Nephron (organoid): ENCODE results near the gene AP3S2.

Experiments used
- H3K27ac Mint-ChIP-seq, 3 experiments: 2 replicates each; pipeline ENCODE4 v1.8.0; 2020; ENCODE audit warnings: mixed read lengths in 3 of 3, mild to moderate bottlenecking in 2 of 3, moderate library complexity in 1 of 3
- H3K27me3 Mint-ChIP-seq: 2 replicates; pipeline ENCODE4 v1.8.0; 2021; ENCODE audit warnings: low read depth, mild to moderate bottlenecking, moderate library complexity, mixed read lengths
- H3K36me3 Mint-ChIP-seq: 2 replicates; pipeline ENCODE4 v1.8.0; 2020; ENCODE audit warnings: low read depth, mixed read lengths
- H3K4me1 Mint-ChIP-seq: 2 replicates; pipeline ENCODE4 v1.8.0; 2020; ENCODE audit warnings: mixed read lengths
- H3K4me3 Mint-ChIP-seq, 3 experiments: 2 replicates each; pipeline ENCODE4 v1.8.0; 2020; ENCODE audit warnings: mild to moderate bottlenecking in 3 of 3, mixed read lengths in 3 of 3, moderate library complexity in 2 of 3
- H3K9me3 Mint-ChIP-seq: 2 replicates; pipeline ENCODE4 v1.8.0; 2020; ENCODE audit warnings: mixed read lengths
- CTCF ChIP-seq, 3 experiments: fragments of 200-600 bp; sonication (generic); IDR thresholded peaks; one replicate each; pipeline ENCODE4 v1.5.0; 2021; ENCODE audit warnings: antibody characterized with exemption in 3 of 3; ENCODE audit not compliant: unreplicated experiment in 3 of 3

AP3S2 gene

DNA sequence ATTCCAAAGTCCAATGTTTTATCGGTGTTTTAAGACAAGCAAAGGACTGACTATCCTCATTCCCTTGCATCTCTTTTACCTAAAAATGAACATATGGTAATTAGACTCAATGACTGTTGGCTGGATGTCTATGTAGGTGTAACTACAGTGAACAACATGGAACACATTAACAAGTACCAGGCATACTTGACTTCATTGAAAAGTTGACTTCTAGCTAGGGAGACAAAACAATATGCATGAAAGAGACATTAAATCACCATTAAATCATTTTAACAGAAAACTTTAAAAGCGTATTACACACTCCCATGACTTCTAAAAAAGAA is 44.9 kb downstream of the AP3S2 start:
- Mint-ChIP-seq H3K9me3 (peaks cover 5% of the 10 kb centered on the region), H3K27ac (peak overlapping the region in 1 of 3 experiments; percentile 35), H3K4me1 (no peaks in the 10 kb centered on the region), H3K36me3 (peaks cover 65% of the 10 kb centered on the region), H3K27me3 (no peaks in the 10 kb centered on the region), H3K4me3 (no peak overlapping the region)
- no peak for TF ChIP-seq CTCF (IDR thresholded peaks at IDR 0.05; ENCODE audit: unreplicated experiment in 3 of 3)

DNA sequence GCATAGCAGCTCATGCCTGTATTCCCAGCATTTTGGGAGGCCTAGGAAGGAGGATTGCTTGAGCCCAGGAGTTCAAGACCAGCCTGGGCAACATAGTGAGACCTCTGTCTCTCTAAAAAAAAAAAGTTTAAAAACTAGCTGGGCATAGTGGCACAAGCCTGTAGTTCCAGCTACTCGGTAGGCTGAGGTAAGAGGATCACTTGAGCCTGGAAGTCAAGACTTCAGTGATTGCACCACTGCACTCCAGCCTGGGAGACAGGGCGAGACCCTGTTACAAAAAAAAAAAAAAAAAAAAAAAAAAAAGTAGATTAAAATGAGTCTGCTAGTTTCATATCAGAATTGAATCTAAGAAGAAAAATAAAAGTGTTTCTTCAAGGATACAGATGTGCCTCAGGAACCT is 46.7 kb downstream of the AP3S2 start:
- Mint-ChIP-seq H3K27me3 (no peaks in the 10 kb centered on the region), H3K27ac (no peak overlapping the region), H3K4me3 (no peak overlapping the region), H3K4me1 (no peaks in the 10 kb centered on the region), H3K9me3 (no peaks in the 10 kb centered on the region), H3K36me3 (peaks cover 54% of the 10 kb centered on the region)
- TF ChIP-seq CTCF (IDR thresholded peaks at IDR 0.05; ENCODE audit: unreplicated experiment in 3 of 3), result no peak

DNA sequence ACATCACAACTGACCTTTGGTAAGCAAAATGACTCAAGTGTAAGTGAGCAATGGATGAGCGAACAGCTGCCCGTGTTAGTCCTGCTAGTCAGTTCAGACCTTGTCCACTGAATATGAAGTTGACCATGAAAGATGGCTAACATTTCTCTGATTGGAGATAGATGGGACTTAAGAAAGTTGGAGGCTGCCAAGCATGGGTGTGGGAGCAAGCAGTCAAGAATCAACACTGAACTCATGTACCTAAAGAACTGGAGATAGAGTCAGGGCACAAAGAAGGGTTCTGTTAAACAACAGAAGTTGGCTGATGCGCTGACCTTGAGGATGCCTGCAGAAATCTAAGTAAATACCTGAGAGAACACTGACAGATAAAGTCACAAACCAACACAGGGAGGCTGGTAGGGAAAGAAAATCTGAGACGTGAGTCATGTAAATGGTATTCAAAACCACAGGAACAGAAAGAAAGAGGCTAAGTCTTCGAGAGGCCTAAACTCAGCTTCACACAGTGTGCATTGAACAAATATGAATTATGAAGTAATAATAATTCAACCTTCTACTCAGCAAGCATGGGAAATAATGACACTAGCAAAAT is 48.4 kb downstream of the AP3S2 start:
- Mint-ChIP-seq H3K27me3 (no peaks in the 10 kb centered on the region), H3K4me1 (no peaks in the 10 kb centered on the region), H3K36me3 (peaks cover 47% of the 10 kb centered on the region), H3K27ac (peak overlapping the region; percentile 41 to 74 (median 47)), H3K9me3 (no peaks in the 10 kb centered on the region), H3K4me3 (no peak overlapping the region)
- TF ChIP-seq CTCF (IDR thresholded peaks at IDR 0.05; ENCODE audit: unreplicated experiment in 3 of 3), result no peak

- Mint-ChIP-seq H3K27me3 (no peaks in the 10 kb centered on the region), H3K27ac (no peak overlapping the region), H3K4me1 (no peaks in the 10 kb centered on the region), H3K36me3 (peaks cover 34% of the 10 kb centered on the region), H3K9me3 (no peaks in the 10 kb centered on the region), H3K4me3 (no peak overlapping the region)
- no peak for TF ChIP-seq CTCF (IDR thresholded peaks at IDR 0.05; ENCODE audit: unreplicated experiment in 3 of 3)
Measured at GRCh38 chr15:89841962-89842361, 51.8 kb downstream of the AP3S2 start.

DNA sequence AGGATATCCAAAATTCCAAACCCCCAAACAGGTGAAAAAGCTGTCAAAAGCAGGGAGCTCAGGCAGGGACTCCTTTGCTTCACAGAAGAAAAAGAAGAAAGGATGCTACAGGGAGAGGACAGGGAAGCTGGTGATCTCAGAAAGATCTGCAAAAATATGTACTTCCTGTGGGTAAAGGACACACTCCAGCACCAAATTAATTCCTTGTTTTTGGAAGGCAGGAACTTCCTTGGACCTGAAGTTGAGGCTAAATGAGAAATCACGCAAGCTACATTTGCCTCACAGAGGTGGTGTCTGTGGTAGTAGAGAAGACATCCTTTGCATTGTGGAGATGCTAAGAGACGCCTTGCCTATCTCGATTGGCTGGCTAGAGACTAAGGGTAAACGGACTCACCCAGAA is 52.5 kb downstream of the AP3S2 start:
- TF ChIP-seq CTCF (IDR thresholded peaks at IDR 0.05; ENCODE audit: unreplicated experiment in 3 of 3), result no peak
- no peak overlapping the region for H3K4me3 Mint-ChIP-seq
- peaks cover 41% of the 10 kb centered on the region for H3K36me3 Mint-ChIP-seq
- no peaks in the 10 kb centered on the region for H3K27me3 Mint-ChIP-seq
- H3K27ac Mint-ChIP-seq, result no peak overlapping the region
- H3K9me3 Mint-ChIP-seq, result no peaks in the 10 kb centered on the region
- H3K4me1 Mint-ChIP-seq, result no peaks in the 10 kb centered on the region

- H3K27ac Mint-ChIP-seq, result no peak overlapping the region
- H3K36me3 Mint-ChIP-seq, result peaks cover 47% of the 10 kb centered on the region
- H3K27me3 Mint-ChIP-seq, result no peaks in the 10 kb centered on the region
- H3K9me3 Mint-ChIP-seq, result no peaks in the 10 kb centered on the region
- no peak for TF ChIP-seq CTCF (IDR thresholded peaks at IDR 0.05; ENCODE audit: unreplicated experiment in 3 of 3)
- no peak overlapping the region for H3K4me3 Mint-ChIP-seq
- no peaks in the 10 kb centered on the region for H3K4me1 Mint-ChIP-seq
Measured at GRCh38 chr15:89839167-89839810, 54.5 kb downstream of the AP3S2 start.
